ENCODE measurements around the gene RAD23A.

GRCh38 chr19:12969292-12969988 lies 23.8 kb downstream of the RAD23A start, which contains the start of gene DAND5:
- TF ChIP-seq SPI1 (IDR thresholded peaks at IDR 0.05; ENCODE audit: borderline replicate concordance, low read depth, low read length) (no peak), POLR2AphosphoS5 (IDR thresholded peaks at IDR 0.05; ENCODE audit: control insufficient read depth, insufficient read depth, low read depth, low read length) (no peak)

Data from K562 (cell line).